AG08396 (cell line): ENCODE measurements around the gene SLBP.
A peak's percentile ranks its signal among the peaks of the same experiment; 100 is the strongest.

ENCODE experiments used
- DNase-seq: peaks from one replicate; pipeline ENCODE4 v3.0.0; 2012; ENCODE audit warnings: low spot score, mixed read lengths

Gene SLBP

GRCh38 chr4:1654216-1654955 is 57.7 kb downstream of the SLBP start:
- no peak for DNase-seq

- DNase-seq, result no peak
Measured at GRCh38 chr4:1653776-1654175, 58.3 kb downstream of the SLBP start.

GRCh38 chr4:1652088-1652487 is 60.0 kb downstream of the SLBP start:
- no peak for DNase-seq

GRCh38 chr4:1651609-1652008 is 60.5 kb downstream of the SLBP start:
- no peak for DNase-seq

DNA sequence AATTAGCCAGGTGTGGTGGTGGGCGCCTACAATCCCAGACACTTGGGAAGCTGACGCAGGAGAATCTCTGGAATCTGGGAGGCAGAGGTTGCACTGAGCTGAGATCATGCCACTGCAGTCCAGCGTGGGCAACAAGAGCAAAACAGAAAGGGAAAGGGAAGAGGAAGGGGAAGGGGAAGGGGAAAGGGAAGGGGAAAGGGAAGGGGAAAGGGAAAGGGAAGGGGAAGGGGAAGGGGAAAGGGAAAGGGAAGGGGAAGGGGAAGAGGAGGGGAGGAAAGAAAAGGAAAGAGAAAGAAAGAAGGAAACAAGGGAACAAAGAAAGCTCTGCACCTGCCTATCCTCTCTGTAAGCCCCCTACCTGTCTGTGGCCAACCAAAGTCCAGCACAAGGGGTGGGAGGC is 63.2 kb downstream of the SLBP start:
- no peak for DNase-seq

- DNase-seq, result no peak
Measured at GRCh38 chr4:1647432-1647831, 64.7 kb downstream of the SLBP start.

DNA sequence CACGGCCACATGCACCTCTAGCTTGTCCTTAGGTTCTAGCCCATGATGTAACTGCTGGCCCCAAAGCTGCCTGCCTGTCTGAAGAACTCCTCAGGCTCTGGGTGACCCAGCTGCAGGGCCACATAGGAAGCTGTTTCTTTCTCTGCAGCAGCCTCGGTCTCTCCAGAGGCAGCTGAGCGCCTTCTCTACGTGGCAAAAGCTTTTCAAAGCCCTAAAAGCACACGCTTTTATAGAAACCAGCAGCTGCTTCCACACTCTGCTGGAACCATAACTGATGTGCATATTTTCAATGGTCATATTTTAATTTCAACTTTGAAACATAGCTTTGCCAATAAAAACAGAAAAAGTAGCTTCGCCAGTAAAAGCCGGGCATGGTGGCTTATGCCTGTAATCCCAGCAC is 65.4 kb downstream of the SLBP start:
- no peak for DNase-seq

- DNase-seq, result peak; percentile 83
Measured at GRCh38 chr4:1644891-1645657, 67.0 kb downstream of the SLBP start.

DNA sequence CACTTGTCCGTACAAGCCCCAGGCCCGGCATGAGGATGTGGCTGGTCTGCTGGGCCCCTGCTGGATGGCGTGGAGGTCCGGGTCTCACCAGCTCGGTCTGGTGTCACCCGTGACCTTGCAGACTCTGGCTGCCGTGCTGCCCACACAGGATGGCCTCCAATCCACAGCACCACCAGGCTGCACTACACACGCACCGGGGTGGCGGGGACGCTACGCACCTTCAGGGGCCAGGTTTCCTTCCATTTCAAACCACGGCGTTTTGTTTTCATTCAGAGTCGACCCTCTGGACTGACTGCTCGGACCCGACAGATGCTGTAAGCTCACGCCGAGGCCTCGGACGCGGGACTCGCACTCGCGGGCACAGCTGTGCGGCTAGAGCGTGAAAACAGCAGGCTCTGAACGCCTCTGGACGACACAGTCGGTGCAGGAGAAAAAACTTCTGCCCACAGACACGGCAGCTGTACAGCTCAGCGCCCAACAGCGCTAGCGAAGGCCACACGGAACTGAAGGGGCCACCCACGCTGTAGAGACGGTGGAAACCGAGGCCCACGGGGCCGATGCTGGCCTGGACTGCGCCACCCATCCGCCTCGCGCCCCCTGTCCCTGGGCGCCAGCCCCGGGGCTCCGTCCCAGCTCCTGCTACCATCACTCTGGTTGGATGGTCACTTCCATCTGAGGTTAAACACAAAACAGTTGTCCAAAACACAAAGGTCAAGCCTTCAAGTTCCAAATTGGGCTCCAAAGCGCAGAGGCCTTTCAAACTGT is 68.0 kb downstream of the SLBP start:
- no peak for DNase-seq
